Mesenchymal stem cell (in vitro differentiated cells and primary cell): Measurements from ENCODE around the gene FNDC3B.

ENCODE experiments used
- DNase-seq: peaks from one replicate; pipeline ENCODE4 v3.0.0-alpha.2; 2013
- H2AFZ ChIP-seq: one replicate; pipeline ENCODE4 v1.6.1; 2013; ENCODE audit warnings: low read depth, mild to moderate bottlenecking, control low read depth, inconsistent platforms, low read length, moderate library complexity
- H2AK5ac ChIP-seq: 2 replicates; pipeline ENCODE4 v1.6.1; 2013; ENCODE audit warnings: low read length, moderate library complexity, mild to moderate bottlenecking, inconsistent platforms; ENCODE audit not compliant: severe bottlenecking
- H2BK120ac ChIP-seq: one replicate; pipeline ENCODE4 v1.6.1; 2013; ENCODE audit warnings: low read depth, mild to moderate bottlenecking, inconsistent platforms, low read length, moderate library complexity
- H2BK12ac ChIP-seq, 2 experiments: one replicate each; pipeline ENCODE4 v1.6.1; 2013; ENCODE audit warnings: inconsistent platforms in 2 of 2, low read length in 2 of 2, mild to moderate bottlenecking in 2 of 2, moderate library complexity in 2 of 2, control low read depth in 1 of 2
- H2BK15ac ChIP-seq: one replicate; pipeline ENCODE4 v1.6.1; 2013; ENCODE audit warnings: mild to moderate bottlenecking, low read depth, inconsistent platforms; ENCODE audit not compliant: poor library complexity, severe bottlenecking
- H2BK5ac ChIP-seq: 2 replicates; pipeline ENCODE4 v1.6.1; 2013; ENCODE audit warnings: low read depth, mild to moderate bottlenecking, low read length, control low read depth, inconsistent platforms; ENCODE audit not compliant: poor library complexity, severe bottlenecking
- H3K14ac ChIP-seq, 2 experiments: one replicate each; pipeline ENCODE4 v1.6.1; 2013; ENCODE audit warnings: inconsistent platforms in 2 of 2, low read length in 2 of 2, control low read depth in 1 of 2, mild to moderate bottlenecking in 1 of 2, moderate library complexity in 1 of 2
- H3K18ac ChIP-seq, 2 experiments: one replicate each; pipeline ENCODE4 v1.6.1; 2013; ENCODE audit warnings: inconsistent platforms in 2 of 2, low read length in 2 of 2, control low read depth in 1 of 2, low read depth in 1 of 2, mild to moderate bottlenecking in 1 of 2
- H3K23ac ChIP-seq, 2 experiments: one replicate each; pipeline ENCODE4 v1.6.1; 2013; ENCODE audit warnings: inconsistent platforms in 2 of 2, low read length in 2 of 2, mild to moderate bottlenecking in 2 of 2, moderate library complexity in 2 of 2, control low read depth in 1 of 2
- H3K27ac ChIP-seq: 2 replicates; pipeline ENCODE4 v1.5.1; 2013; ENCODE audit warnings: mild to moderate bottlenecking, moderate library complexity, low read length, control low read depth, inconsistent platforms; ENCODE audit not compliant: poor library complexity, severe bottlenecking
- H3K27me3 ChIP-seq, 2 experiments: 2 replicates each; pipeline versions ENCODE4 v1.6.1 to v1.7.0; 2013; ENCODE audit warnings: low read length in 2 of 2, mild to moderate bottlenecking in 2 of 2, moderate library complexity in 2 of 2, control low read depth in 1 of 2, inconsistent platforms in 1 of 2; ENCODE audit not compliant: control insufficient read depth in 1 of 2, insufficient read depth in 1 of 2
- H3K36me3 ChIP-seq, 2 experiments: 2 replicates each; pipeline versions ENCODE4 v1.6.1 to v1.7.0; 2013; ENCODE audit warnings: low read length in 2 of 2, control low read depth in 1 of 2, inconsistent platforms in 1 of 2, low read depth in 1 of 2, mild to moderate bottlenecking in 1 of 2; ENCODE audit not compliant: insufficient read depth in 2 of 2, control insufficient read depth in 1 of 2
- H3K4ac ChIP-seq, 2 experiments: one replicate each; pipeline ENCODE4 v1.6.1; 2013; ENCODE audit warnings: inconsistent platforms in 2 of 2, low read length in 2 of 2, mild to moderate bottlenecking in 2 of 2, moderate library complexity in 2 of 2, control low read depth in 1 of 2, low read depth in 1 of 2
- H3K4me1 ChIP-seq: 2 replicates; pipeline ENCODE4 v1.6.1; 2013; ENCODE audit warnings: low read depth, low read length, control low read depth; ENCODE audit not compliant: control insufficient read depth, insufficient read depth
- H3K4me2 ChIP-seq: 2 replicates; pipeline ENCODE4 v1.6.1; 2013; ENCODE audit warnings: low read length, mild to moderate bottlenecking, inconsistent platforms; ENCODE audit not compliant: poor library complexity, severe bottlenecking
- H3K4me3 ChIP-seq, 2 experiments: 2 replicates each; pipeline versions ENCODE4 v1.5.1 to v1.7.0; 2013; ENCODE audit warnings: low read length in 2 of 2, mild to moderate bottlenecking in 2 of 2, control low read depth in 1 of 2, low read depth in 1 of 2; ENCODE audit not compliant: insufficient read depth in 1 of 2
- H3K79me1 ChIP-seq: replicated peaks from 2 replicates; pipeline ENCODE4 v1.6.1; 2013; ENCODE audit warnings: mild to moderate bottlenecking, control low read depth, low read length, inconsistent platforms; ENCODE audit not compliant: poor library complexity, severe bottlenecking
- H3K9ac ChIP-seq: 2 replicates; pipeline ENCODE4 v1.7.0; 2013; ENCODE audit warnings: mild to moderate bottlenecking, low read length, moderate library complexity
- H3K9me3 ChIP-seq: 2 replicates; pipeline ENCODE4 v1.7.0; 2013; ENCODE audit warnings: mild to moderate bottlenecking, low read length; ENCODE audit not compliant: control insufficient read depth
- H4K8ac ChIP-seq: one replicate; pipeline ENCODE4 v1.6.1; 2013; ENCODE audit warnings: inconsistent platforms, mild to moderate bottlenecking, low read length, moderate library complexity
- H4K91ac ChIP-seq: one replicate; pipeline ENCODE4 v1.6.1; 2013; ENCODE audit warnings: mild to moderate bottlenecking, low read length, inconsistent platforms
- WGBS: methylation state at CpG from one replicate; pipeline ENCODE4 v1.1.7; 2013; ENCODE audit warnings: mixed read lengths; 5-methylcytosine and 5-hydroxymethylcytosine counted together

The FNDC3B gene

GRCh38 chr3:172203522-172204258, 164.3 kb downstream of the FNDC3B start:
- WGBS: 87% methylated on average over 7 of the region's 9 CpGs
- Histone ChIP-seq H3K27me3 (no peaks in the 10 kb centered on the region), H2BK15ac (no peak overlapping the region), H3K79me1 (peaks cover 4% of the 10 kb centered on the region), H3K23ac (no peak overlapping the region), H2AFZ (no peak overlapping the region), H3K4me1 (peaks cover 6% of the 10 kb centered on the region), H2BK120ac (no peak overlapping the region), H3K14ac (no peak overlapping the region), H2AK5ac (no peak overlapping the region), H3K9ac (peak overlapping the region; percentile 87), H2BK5ac (no peak overlapping the region), H4K91ac (no peak overlapping the region), H3K18ac (no peak overlapping the region), H3K4ac (no peak overlapping the region), H3K4me3 (no peak overlapping the region), H4K8ac (no peak overlapping the region), H2BK12ac (no peak overlapping the region), H3K9me3 (no peaks in the 10 kb centered on the region), H3K27ac (no peak overlapping the region), H3K36me3 (peaks cover under 1 to 3% of the 10 kb centered on the region in 2 experiments), H3K4me2 (no peak overlapping the region)
- no peak for DNase-seq

DNA sequence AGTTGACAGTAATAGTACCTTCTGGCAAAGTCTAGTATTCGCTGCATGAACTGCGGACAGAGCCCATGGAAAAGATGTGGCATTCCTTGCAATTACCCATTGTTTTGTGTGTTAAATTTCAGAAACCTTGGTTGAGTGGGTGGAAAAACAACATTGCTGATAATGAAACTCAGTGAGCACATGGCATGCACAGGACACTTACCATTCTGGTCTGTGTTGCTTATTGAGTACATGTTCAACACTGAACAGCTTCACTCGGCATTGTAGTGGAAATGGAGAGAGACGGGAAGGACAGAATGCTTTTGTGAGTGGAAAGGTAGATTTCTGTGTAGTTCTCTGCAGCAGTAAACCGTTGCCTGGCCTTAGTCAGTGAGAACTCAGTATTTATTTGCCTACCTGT, 165.3 kb downstream of the FNDC3B start:
- no peak overlapping the region for H2AK5ac ChIP-seq

GRCh38 chr3:172208586-172209332, 169.4 kb downstream of the FNDC3B start:
- peaks cover 5% of the 10 kb centered on the region for H3K79me1 ChIP-seq
- no peak overlapping the region for H3K4me2 ChIP-seq
- no peak overlapping the region for H2BK5ac ChIP-seq
- no peaks in the 10 kb centered on the region for H3K27me3 ChIP-seq
- no peak overlapping the region for H3K27ac ChIP-seq
- peak overlapping the region in 1 of 2 experiments; percentile 18 for H3K23ac ChIP-seq
- no peak overlapping the region for H3K4ac ChIP-seq
- H2AK5ac ChIP-seq: no peak overlapping the region
- H3K9ac ChIP-seq: no peak overlapping the region
- no peak for DNase-seq
- peak overlapping the region in 1 of 2 experiments; percentile 82 for H3K14ac ChIP-seq
- no peak overlapping the region for H3K18ac ChIP-seq
- no peak overlapping the region for H2BK15ac ChIP-seq
- no peak overlapping the region for H2BK120ac ChIP-seq
- peak overlapping the region; percentile 29 for H4K8ac ChIP-seq
- no peak overlapping the region for H2BK12ac ChIP-seq
- H3K36me3 ChIP-seq: peaks cover 16 to 22% of the 10 kb centered on the region in 2 experiments
- no peak overlapping the region for H2AFZ ChIP-seq
- no peaks in the 10 kb centered on the region for H3K9me3 ChIP-seq
- 82% methylated on average over 20 of the region's 20 CpGs for WGBS
- H3K4me1 ChIP-seq: peaks cover 16% of the 10 kb centered on the region
- H4K91ac ChIP-seq: peak overlapping the region; percentile 10
- H3K4me3 ChIP-seq: no peak overlapping the region

More for the DNA sequence above, 165.3 kb downstream of the FNDC3B start:
- Histone ChIP-seq H3K36me3 (peaks cover 10 to 13% of the 10 kb centered on the region in 2 experiments), H3K18ac (no peak overlapping the region), H3K4me2 (no peak overlapping the region), H4K8ac (no peak overlapping the region), H3K9me3 (no peaks in the 10 kb centered on the region), H3K27ac (no peak overlapping the region), H3K14ac (no peak overlapping the region), H2BK12ac (no peak overlapping the region), H3K79me1 (peaks cover 4% of the 10 kb centered on the region), H2AFZ (no peak overlapping the region), H2BK120ac (no peak overlapping the region), H3K4me3 (no peak overlapping the region), H2BK15ac (no peak overlapping the region), H3K4ac (no peak overlapping the region), H3K4me1 (peaks cover 16% of the 10 kb centered on the region), H3K27me3 (no peaks in the 10 kb centered on the region), H2BK5ac (no peak overlapping the region), H4K91ac (no peak overlapping the region), H3K23ac (no peak overlapping the region), H3K9ac (peak overlapping the region; percentile 87)
- WGBS: 97% methylated on average over 4 of the region's 5 CpGs
- no peak for DNase-seq
